Mucosa of stomach (tissue), 1 donor: ENCODE results near the gene RPS19BP1.

Experiments
- H3K27me3 ChIP-seq: one replicate; pipeline ENCODE4 v1.7.0; 2013; ENCODE audit warnings: mild to moderate bottlenecking, low read length; ENCODE audit not compliant: control insufficient read depth, insufficient read depth
- H3K36me3 ChIP-seq: one replicate; pipeline ENCODE4 v1.7.0; 2013; ENCODE audit warnings: low read length; ENCODE audit not compliant: control insufficient read depth, insufficient read depth
- H3K4me1 ChIP-seq: one replicate; pipeline ENCODE4 v1.7.0; 2013; ENCODE audit warnings: mild to moderate bottlenecking, low read length; ENCODE audit not compliant: control insufficient read depth, insufficient read depth
- H3K4me3 ChIP-seq: one replicate; pipeline ENCODE4 v1.7.0; 2013; ENCODE audit warnings: low read length
- H3K9ac ChIP-seq: one replicate; pipeline ENCODE4 v1.7.0; 2013; ENCODE audit warnings: mild to moderate bottlenecking, low read length, moderate library complexity
- H3K9me3 ChIP-seq: one replicate; pipeline ENCODE4 v1.7.0; 2013; ENCODE audit warnings: mild to moderate bottlenecking, low read length, moderate library complexity; ENCODE audit not compliant: control insufficient read depth
- donor health status: Pancreatic carcinoma.

RPS19BP1 gene

GRCh38 chr22:39500101-39500500 is 32.4 kb downstream of the RPS19BP1 start:
- H3K9me3 ChIP-seq, result no peaks in the 10 kb centered on the region
- H3K27me3 ChIP-seq, result no peaks in the 10 kb centered on the region
- peaks cover 29% of the 10 kb centered on the region for H3K4me1 ChIP-seq
- H3K9ac ChIP-seq, result no peak overlapping the region
- H3K36me3 ChIP-seq, result no peaks in the 10 kb centered on the region
- H3K4me3 ChIP-seq, result no peak overlapping the region

- Histone ChIP-seq H3K4me1 (peaks cover 27% of the 10 kb centered on the region), H3K9ac (no peak overlapping the region), H3K9me3 (no peaks in the 10 kb centered on the region), H3K27me3 (no peaks in the 10 kb centered on the region), H3K4me3 (no peak overlapping the region), H3K36me3 (no peaks in the 10 kb centered on the region)
Measured at GRCh38 chr22:39498802-39499201, 33.7 kb downstream of the RPS19BP1 start.

GRCh38 chr22:39498368-39498767 is 34.2 kb downstream of the RPS19BP1 start:
- Histone ChIP-seq H3K9me3 (no peaks in the 10 kb centered on the region), H3K36me3 (no peaks in the 10 kb centered on the region), H3K4me1 (peaks cover 22% of the 10 kb centered on the region), H3K27me3 (no peaks in the 10 kb centered on the region), H3K4me3 (no peak overlapping the region), H3K9ac (no peak overlapping the region)

GRCh38 chr22:39497429-39497828 is 35.1 kb downstream of the RPS19BP1 start:
- H3K27me3 ChIP-seq, result no peaks in the 10 kb centered on the region
- H3K4me3 ChIP-seq, result no peak overlapping the region
- H3K9me3 ChIP-seq, result no peaks in the 10 kb centered on the region
- H3K36me3 ChIP-seq, result no peaks in the 10 kb centered on the region
- no peak overlapping the region for H3K9ac ChIP-seq
- H3K4me1 ChIP-seq, result peaks cover 16% of the 10 kb centered on the region

- H3K4me1 ChIP-seq, result peaks cover 10% of the 10 kb centered on the region
- no peak overlapping the region for H3K4me3 ChIP-seq
- H3K9me3 ChIP-seq, result no peaks in the 10 kb centered on the region
- no peaks in the 10 kb centered on the region for H3K36me3 ChIP-seq
- H3K27me3 ChIP-seq, result no peaks in the 10 kb centered on the region
- peak overlapping the region; percentile 11 for H3K9ac ChIP-seq
Measured at GRCh38 chr22:39496131-39496838, 36.3 kb downstream of the RPS19BP1 start.

GRCh38 chr22:39494471-39495120 is 38.0 kb downstream of the RPS19BP1 start:
- H3K9me3 ChIP-seq, result no peaks in the 10 kb centered on the region
- H3K4me3 ChIP-seq, result no peak overlapping the region
- peaks cover 5% of the 10 kb centered on the region for H3K4me1 ChIP-seq
- no peaks in the 10 kb centered on the region for H3K27me3 ChIP-seq
- no peaks in the 10 kb centered on the region for H3K36me3 ChIP-seq
- H3K9ac ChIP-seq, result no peak overlapping the region

GRCh38 chr22:39493759-39494158 is 38.8 kb downstream of the RPS19BP1 start:
- Histone ChIP-seq H3K27me3 (no peaks in the 10 kb centered on the region), H3K4me3 (no peak overlapping the region), H3K4me1 (peaks cover 10% of the 10 kb centered on the region), H3K9ac (no peak overlapping the region), H3K36me3 (no peaks in the 10 kb centered on the region), H3K9me3 (no peaks in the 10 kb centered on the region)

GRCh38 chr22:39492186-39492585 is 40.4 kb downstream of the RPS19BP1 start:
- H3K36me3 ChIP-seq, result no peaks in the 10 kb centered on the region
- no peaks in the 10 kb centered on the region for H3K27me3 ChIP-seq
- no peak overlapping the region for H3K4me3 ChIP-seq
- peaks cover 10% of the 10 kb centered on the region for H3K4me1 ChIP-seq
- H3K9ac ChIP-seq, result no peak overlapping the region
- no peaks in the 10 kb centered on the region for H3K9me3 ChIP-seq

- H3K36me3 ChIP-seq, result no peaks in the 10 kb centered on the region
- H3K4me3 ChIP-seq, result no peak overlapping the region
- H3K9me3 ChIP-seq, result no peaks in the 10 kb centered on the region
- no peak overlapping the region for H3K9ac ChIP-seq
- H3K27me3 ChIP-seq, result no peaks in the 10 kb centered on the region
- H3K4me1 ChIP-seq, result peaks cover 10% of the 10 kb centered on the region
Measured at GRCh38 chr22:39491696-39492095, 40.9 kb downstream of the RPS19BP1 start.

- Histone ChIP-seq H3K4me3 (no peak overlapping the region), H3K4me1 (peaks cover 10% of the 10 kb centered on the region), H3K9me3 (no peaks in the 10 kb centered on the region), H3K27me3 (no peaks in the 10 kb centered on the region), H3K36me3 (no peaks in the 10 kb centered on the region), H3K9ac (no peak overlapping the region)
Measured at GRCh38 chr22:39490966-39491680, 41.4 kb downstream of the RPS19BP1 start.

- no peaks in the 10 kb centered on the region for H3K27me3 ChIP-seq
- no peaks in the 10 kb centered on the region for H3K9me3 ChIP-seq
- H3K4me3 ChIP-seq, result no peak overlapping the region
- no peaks in the 10 kb centered on the region for H3K36me3 ChIP-seq
- no peak overlapping the region for H3K9ac ChIP-seq
- peaks cover 10% of the 10 kb centered on the region for H3K4me1 ChIP-seq
Measured at GRCh38 chr22:39490135-39490798, 42.3 kb downstream of the RPS19BP1 start.
